Hepatocyte (in vitro differentiated cells): ENCODE measurements around the gene DCDC2. TPM values are rescaled to one million over a fixed set of nuclear protein-coding genes. Genes with fewer than 3 reads are reported as not detected.

Experiments
- DNase-seq: peaks from one replicate; pipeline ENCODE4 v3.0.0-alpha.2; 2016; ENCODE audit warnings: low spot score
- H2AFZ ChIP-seq: fragments of 200-600 bp; sonication (generic); 2 replicates; pipeline ENCODE4 v1.6.0; 2016; ENCODE audit warnings: antibody characterized with exemption, mild to moderate bottlenecking
- H3K27ac ChIP-seq: fragments of 200-600 bp; sonication (generic); 2 replicates; pipeline ENCODE4 v1.5.1; 2016; ENCODE audit warnings: mild to moderate bottlenecking
- H3K27me3 ChIP-seq: fragments of 200-600 bp; sonication (generic); 2 replicates; pipeline ENCODE4 v1.6.1; 2016
- H3K36me3 ChIP-seq: fragments of 200-600 bp; sonication (generic); replicated peaks from 2 replicates; pipeline ENCODE4 v1.5.1; 2016; ENCODE audit warnings: low read depth; ENCODE audit not compliant: insufficient read depth
- H3K4me1 ChIP-seq: fragments of 200-600 bp; sonication (generic); 2 replicates; pipeline ENCODE4 v1.5.1; 2016; ENCODE audit warnings: mild to moderate bottlenecking, moderate library complexity; ENCODE audit not compliant: insufficient read depth
- H3K4me2 ChIP-seq: fragments of 200-600 bp; sonication (generic); 2 replicates; pipeline ENCODE4 v1.6.0; 2016
- H3K4me3 ChIP-seq: fragments of 200-600 bp; sonication (generic); 2 replicates; pipeline ENCODE4 v1.5.1; 2016; ENCODE audit warnings: mild to moderate bottlenecking
- H3K79me2 ChIP-seq: fragments of 200-600 bp; sonication (generic); 2 replicates; pipeline ENCODE4 v1.6.0; 2017; ENCODE audit warnings: mild to moderate bottlenecking
- H3K9me2 ChIP-seq: fragments of 200-600 bp; sonication (generic); replicated peaks from 2 replicates; pipeline ENCODE4 v1.6.0; 2017; ENCODE audit warnings: mild to moderate bottlenecking; ENCODE audit not compliant: insufficient read depth
- H3K9me3 ChIP-seq: fragments of 200-600 bp; sonication (generic); 2 replicates; pipeline ENCODE4 v1.5.1; 2016; ENCODE audit warnings: low read depth, mild to moderate bottlenecking
- H4K20me1 ChIP-seq: fragments of 200-600 bp; sonication (generic); 2 replicates; pipeline ENCODE4 v1.6.0; 2016; ENCODE audit warnings: mild to moderate bottlenecking; ENCODE audit not compliant: insufficient read depth, poor library complexity, severe bottlenecking
- EZH2 ChIP-seq: fragments of 200-600 bp; sonication (generic); IDR thresholded peaks from 2 replicates; pipeline ENCODE4 v1.6.1; 2016; ENCODE audit warnings: antibody characterized with exemption, mild to moderate bottlenecking, borderline replicate concordance
- EZH2phosphoT487 ChIP-seq: fragments of 200-600 bp; sonication (generic); IDR thresholded peaks from one replicate; pipeline ENCODE4 v1.6.1; 2018; ENCODE audit warnings: antibody characterized with exemption, mild to moderate bottlenecking, low read depth, moderate library complexity; ENCODE audit not compliant: unreplicated experiment, severe bottlenecking
- WGBS: methylation state at CpG from one replicate; pipeline ENCODE4 v1.1.6; 2016; ENCODE audit warnings: low lambda C conversion rate; ENCODE audit errors: missing lambda C conversion rate; 5-methylcytosine and 5-hydroxymethylcytosine counted together
- polyA plus RNA-seq: library from polyadenylated mRNA; unstranded; fragments of >200 nt; fragmentation: Nextera tagmentation; extraction: Ambion mirVana; gene quantifications from 2 replicates; pipeline ENCODE4 v1.2.1, GENCODE V29; 2016
- total RNA-seq: library from RNA; depleted of rRNA; stranded (reverse); fragments of >200 nt; gene quantifications from 2 replicates; pipeline ENCODE4 v1.2.3, GENCODE V29; 2014
- TF ChIP-seq, protein P1 (sequence below): fragments of 200-600 bp; sonication (generic); IDR thresholded peaks from 2 replicates; pipeline ENCODE4 v1.5.1; 2016; ENCODE audit warnings: antibody characterized with exemption, mild to moderate bottlenecking; ENCODE audit not compliant: poor library complexity

The DCDC2 gene
- total and polyA plus RNA-seq, 2 experiments from 2014 or later = 2.7 to 4.7 TPM

DNA sequence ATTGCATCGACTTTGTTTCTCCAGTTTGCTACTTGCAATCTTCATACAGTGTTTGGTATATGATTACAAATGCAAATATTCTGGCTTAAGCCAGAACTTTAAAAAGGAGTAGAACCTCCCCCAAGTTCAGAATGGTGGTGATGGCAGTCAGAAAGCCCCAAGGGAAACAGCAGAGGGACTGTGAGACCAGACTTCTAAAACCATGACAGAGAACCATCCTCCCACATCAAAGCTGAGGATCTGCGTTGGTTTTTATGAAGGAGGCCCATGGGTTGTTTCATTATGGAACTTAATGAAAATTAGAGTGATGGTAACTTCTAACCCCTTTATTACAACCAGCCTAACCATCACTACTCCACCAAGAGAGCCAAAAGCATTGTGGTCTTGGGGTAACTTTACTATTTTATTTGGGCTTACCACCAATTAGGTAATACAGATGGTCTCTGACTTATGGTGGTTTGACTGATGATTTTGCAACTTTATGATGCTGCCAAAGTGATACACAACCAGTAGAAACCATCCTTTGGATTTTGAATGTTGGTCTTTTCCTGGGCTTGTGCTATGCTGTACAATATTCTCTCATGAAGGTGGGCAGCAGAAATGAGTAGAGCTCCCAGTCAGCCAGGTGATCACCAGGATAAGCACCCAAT lies 34.0 kb upstream of the DCDC2 start:
- no peaks in the 10 kb centered on the region for H3K36me3 ChIP-seq
- TF ChIP-seq, protein P1, sequence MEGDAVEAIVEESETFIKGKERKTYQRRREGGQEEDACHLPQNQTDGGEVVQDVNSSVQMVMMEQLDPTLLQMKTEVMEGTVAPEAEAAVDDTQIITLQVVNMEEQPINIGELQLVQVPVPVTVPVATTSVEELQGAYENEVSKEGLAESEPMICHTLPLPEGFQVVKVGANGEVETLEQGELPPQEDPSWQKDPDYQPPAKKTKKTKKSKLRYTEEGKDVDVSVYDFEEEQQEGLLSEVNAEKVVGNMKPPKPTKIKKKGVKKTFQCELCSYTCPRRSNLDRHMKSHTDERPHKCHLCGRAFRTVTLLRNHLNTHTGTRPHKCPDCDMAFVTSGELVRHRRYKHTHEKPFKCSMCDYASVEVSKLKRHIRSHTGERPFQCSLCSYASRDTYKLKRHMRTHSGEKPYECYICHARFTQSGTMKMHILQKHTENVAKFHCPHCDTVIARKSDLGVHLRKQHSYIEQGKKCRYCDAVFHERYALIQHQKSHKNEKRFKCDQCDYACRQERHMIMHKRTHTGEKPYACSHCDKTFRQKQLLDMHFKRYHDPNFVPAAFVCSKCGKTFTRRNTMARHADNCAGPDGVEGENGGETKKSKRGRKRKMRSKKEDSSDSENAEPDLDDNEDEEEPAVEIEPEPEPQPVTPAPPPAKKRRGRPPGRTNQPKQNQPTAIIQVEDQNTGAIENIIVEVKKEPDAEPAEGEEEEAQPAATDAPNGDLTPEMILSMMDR = no peak
- TF ChIP-seq EZH2phosphoT487 = no peak
- no peak for TF ChIP-seq EZH2
- no peaks in the 10 kb centered on the region for H3K9me3 ChIP-seq
- no peaks in the 10 kb centered on the region for H3K27me3 ChIP-seq
- no peak for DNase-seq
- H4K20me1 ChIP-seq = no peaks in the 10 kb centered on the region
- no peaks in the 10 kb centered on the region for H3K4me1 ChIP-seq
- no peak overlapping the region for H3K4me2 ChIP-seq
- no peak overlapping the region for H3K4me3 ChIP-seq
- no peak overlapping the region for H3K27ac ChIP-seq
- H3K79me2 ChIP-seq = no peaks in the 10 kb centered on the region
- no peaks in the 10 kb centered on the region for H3K9me2 ChIP-seq
- no peak overlapping the region for H2AFZ ChIP-seq
- 76% methylated on average over 2 of the region's 2 CpGs for WGBS

DNA sequence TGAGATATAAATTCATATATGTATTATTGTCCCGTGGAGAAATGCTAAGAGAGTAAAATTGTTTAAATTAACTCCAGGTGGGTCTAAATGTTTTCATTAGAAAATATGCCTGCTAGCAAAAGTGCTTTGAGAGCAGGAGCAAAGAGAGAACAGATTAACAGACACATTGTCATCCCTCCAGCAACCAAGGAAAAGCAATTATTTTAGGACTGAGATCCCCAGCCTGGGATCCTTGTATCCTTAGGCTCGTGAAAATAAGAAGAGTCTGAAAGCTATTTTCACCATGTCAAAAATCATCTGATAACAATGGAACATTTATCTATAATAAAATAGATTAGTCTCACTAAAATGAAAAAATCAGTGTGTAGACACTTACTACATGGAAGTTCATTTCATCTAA lies 33.3 kb upstream of the DCDC2 start:
- Histone ChIP-seq H3K27me3 (no peaks in the 10 kb centered on the region), H3K4me1 (no peaks in the 10 kb centered on the region), H2AFZ (no peak overlapping the region), H3K79me2 (no peaks in the 10 kb centered on the region), H4K20me1 (no peaks in the 10 kb centered on the region), H3K36me3 (no peaks in the 10 kb centered on the region), H3K9me3 (no peaks in the 10 kb centered on the region), H3K9me2 (no peaks in the 10 kb centered on the region), H3K4me2 (no peak overlapping the region), H3K27ac (no peak overlapping the region), H3K4me3 (no peak overlapping the region)
- no peak for TF ChIP-seq EZH2
- TF ChIP-seq, protein P1 = no peak
- no peak for TF ChIP-seq EZH2phosphoT487
- DNase-seq = no peak
- WGBS = 51% methylated on average over 2 of the region's 2 CpGs

DNA sequence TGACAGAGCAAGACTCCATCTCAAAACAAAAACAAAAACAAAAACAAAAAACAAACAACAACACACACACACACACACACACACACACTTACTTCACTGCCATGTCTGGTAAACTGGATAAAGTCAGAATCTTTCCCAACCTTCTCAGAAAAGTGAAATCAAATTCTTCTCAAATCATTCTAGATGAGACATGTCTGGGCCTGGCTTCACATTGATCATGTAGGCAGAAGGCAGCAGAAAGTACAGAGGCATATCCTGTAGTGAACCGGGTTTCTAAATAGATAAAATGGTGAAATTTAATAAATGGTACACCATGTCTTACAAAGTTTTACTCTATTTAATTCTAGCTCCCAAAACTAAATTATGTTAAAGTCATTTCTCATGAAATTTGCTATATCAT lies 30.0 kb upstream of the DCDC2 start:
- H3K4me2 ChIP-seq = no peak overlapping the region
- H3K27me3 ChIP-seq = no peaks in the 10 kb centered on the region
- no peaks in the 10 kb centered on the region for H3K79me2 ChIP-seq
- H3K9me2 ChIP-seq = no peaks in the 10 kb centered on the region
- 100% methylated on average over 1 of the region's 1 CpG for WGBS
- H3K27ac ChIP-seq = no peak overlapping the region
- no peak overlapping the region for H3K4me3 ChIP-seq
- no peaks in the 10 kb centered on the region for H3K4me1 ChIP-seq
- DNase-seq = no peak
- H2AFZ ChIP-seq = no peak overlapping the region
- no peak for TF ChIP-seq EZH2
- TF ChIP-seq, protein P1 = no peak
- no peak for TF ChIP-seq EZH2phosphoT487
- H3K36me3 ChIP-seq = no peaks in the 10 kb centered on the region
- H4K20me1 ChIP-seq = no peaks in the 10 kb centered on the region
- H3K9me3 ChIP-seq = no peaks in the 10 kb centered on the region
